Pancreas (tissue), 10 donors: ENCODE measurements around the gene F5. TPM values are rescaled to one million over a fixed set of nuclear protein-coding genes. Genes with fewer than 3 reads are reported as not detected.
"Not testable (repeated sequence)": the region's sequence is repeated elsewhere in the genome, so short reads cannot be mapped to it uniquely, and the experiment has no call there.

ENCODE experiments used
- ATAC-seq, 4 donors: fragments of 200-7000 bp; cut with Tn5 transposase; one replicate each; pipeline versions ENCODE4 v1.8.0 to v1.9.1; 2020; ENCODE audit warnings: mild to moderate bottlenecking in 4 of 4, moderate library complexity in 4 of 4
- DNase-seq, 6 donors: peaks; one replicate each; pipeline ENCODE4 v3.0.0-alpha.2; 2020
- FAIRE-seq: peaks from 2 replicates; lab custom pipeline; 2012; peaks lifted over from hg19 to GRCh38; lab: Jason Lieb, UNC
- H3K27ac ChIP-seq, 4 donors: fragments of 200-600 bp; sonication (generic); 1 replicate in 3 of 4; 2 replicates in 1 of 4; pipeline versions ENCODE4 v1.5.0 to v1.8.0; 2020
- H3K27me3 ChIP-seq, 4 donors: fragments of 200-600 bp; one replicate each; pipeline ENCODE4 v1.8.0; 2021
- H3K36me3 ChIP-seq, 3 donors: fragments of 200-600 bp; sonication (generic) in 1 of 3; one replicate each; pipeline versions ENCODE4 v1.5.0 to v1.8.0; 2020 to 2021
- H3K4me1 ChIP-seq, 3 donors: fragments of 200-600 bp; one replicate each; pipeline ENCODE4 v1.8.0; 2021
- H3K4me3 ChIP-seq, 4 donors: fragments of 200-600 bp; sonication (generic) in 2 of 4; one replicate each; pipeline versions ENCODE4 v1.5.0 to v1.8.0; 2020 to 2021
- H3K9me3 ChIP-seq, 4 donors: fragments of 200-600 bp; one replicate each; pipeline ENCODE4 v1.8.0; 2021
- WGBS, 2 donors: extraction: QIAGEN DNeasy Blood & Tissue Kit; methylation state at CpG; one replicate each; pipeline ENCODE4 v1.1.7; 2013; 5-methylcytosine and 5-hydroxymethylcytosine counted together
- intact Hi-C, 3 donors: fragments of 100-400 bp; cut with DNase I; formaldehyde crosslinking; loops; one replicate each; pipeline versions ENCODE4 v1.11.1 to v1.14.2; 2022
- polyA plus RNA-seq, 2 donors: library from polyadenylated mRNA; stranded (reverse); fragments of 200-250 nt; gene quantifications; one replicate each; pipeline ENCODE4 v1.2.3, GENCODE V29; 2013
- total RNA-seq, 6 donors: library from RNA; stranded (reverse); fragmentation: NEBNext Ultra II Directional in 4 of 6; extraction: Animal tissue kit (Norgen Biotek cat#: 25700) in 4 of 6; gene quantifications; one replicate each; pipeline versions ENCODE4 v1.2.1 to v1.2.4, GENCODE V29; 2021 to 2023
- TF ChIP-seq, protein P1 (sequence below), 4 donors: fragments of 200-600 bp; sonication (generic) in 3 of 4; IDR thresholded peaks; one replicate each; pipeline versions ENCODE4 v1.5.0 to v1.8.0; 2021; ENCODE audit warnings: antibody characterized with exemption in 4 of 4
- donor health status: healthy with polysubstance abuse.
- donor health status: DM: no; HTN: no; CAD: no; lungs with moderate emphysema.
- donor health status: DM: no; HTN: no; CAD: no.
- donor health status: control.
- donor health status: control.
- donor health status: Bipolar disorder and iron deficiency.
- donor health status: DM: yes; HTN: yes; CAD: no.
- donor health status: DM: no; HTN: no; CAD: no.
- donor health status: DM: no; HTN: no; CAD: no.
- donor health status: DM: yes; HTN: yes; CAD: no.

Gene F5
- total and polyA plus RNA-seq, 8 donors: 0.94 to 9.0 (median 5.9) TPM

DNA sequence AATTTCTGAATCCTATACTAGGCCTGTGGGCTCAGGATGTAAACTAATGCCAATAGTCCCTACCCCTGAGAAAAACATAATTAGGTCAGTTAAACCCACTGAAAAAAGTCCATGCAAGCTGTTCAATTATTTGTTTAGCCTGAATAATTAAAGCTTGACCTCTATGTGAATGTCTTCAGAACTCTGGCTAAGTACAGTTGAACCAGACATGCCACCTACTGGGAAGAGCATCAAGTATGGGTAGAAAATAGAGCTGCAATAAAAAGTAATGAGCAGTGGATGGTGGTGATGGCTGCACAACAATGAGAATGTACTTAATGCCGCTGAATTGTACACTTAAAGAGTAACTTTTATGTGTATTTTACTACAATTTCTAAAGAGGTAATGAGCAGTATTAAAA is 76.9 kb downstream of the F5 start:
- TF ChIP-seq, protein P1, sequence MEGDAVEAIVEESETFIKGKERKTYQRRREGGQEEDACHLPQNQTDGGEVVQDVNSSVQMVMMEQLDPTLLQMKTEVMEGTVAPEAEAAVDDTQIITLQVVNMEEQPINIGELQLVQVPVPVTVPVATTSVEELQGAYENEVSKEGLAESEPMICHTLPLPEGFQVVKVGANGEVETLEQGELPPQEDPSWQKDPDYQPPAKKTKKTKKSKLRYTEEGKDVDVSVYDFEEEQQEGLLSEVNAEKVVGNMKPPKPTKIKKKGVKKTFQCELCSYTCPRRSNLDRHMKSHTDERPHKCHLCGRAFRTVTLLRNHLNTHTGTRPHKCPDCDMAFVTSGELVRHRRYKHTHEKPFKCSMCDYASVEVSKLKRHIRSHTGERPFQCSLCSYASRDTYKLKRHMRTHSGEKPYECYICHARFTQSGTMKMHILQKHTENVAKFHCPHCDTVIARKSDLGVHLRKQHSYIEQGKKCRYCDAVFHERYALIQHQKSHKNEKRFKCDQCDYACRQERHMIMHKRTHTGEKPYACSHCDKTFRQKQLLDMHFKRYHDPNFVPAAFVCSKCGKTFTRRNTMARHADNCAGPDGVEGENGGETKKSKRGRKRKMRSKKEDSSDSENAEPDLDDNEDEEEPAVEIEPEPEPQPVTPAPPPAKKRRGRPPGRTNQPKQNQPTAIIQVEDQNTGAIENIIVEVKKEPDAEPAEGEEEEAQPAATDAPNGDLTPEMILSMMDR (IDR thresholded peaks at IDR 0.05): no peak
- intact Hi-C loops: no loop called here
- 68 to 83% methylated on average over 1 of the region's 1 CpG for WGBS, 2 donors
- H3K27ac ChIP-seq: no peak overlapping the region
- ATAC-seq (peak; percentile 65 to 84 (median 76)), FAIRE-seq (no peak), DNase-seq (no peak)
- no peaks in the 10 kb centered on the region for H3K9me3 ChIP-seq
- no peaks in the 10 kb centered on the region for H3K36me3 ChIP-seq
- H3K27me3 ChIP-seq: no peaks in the 10 kb centered on the region
- peaks cover 13 to 30% (median 28%) of the 10 kb centered on the region in 3 donors for H3K4me1 ChIP-seq
- no peak overlapping the region for H3K4me3 ChIP-seq

DNA sequence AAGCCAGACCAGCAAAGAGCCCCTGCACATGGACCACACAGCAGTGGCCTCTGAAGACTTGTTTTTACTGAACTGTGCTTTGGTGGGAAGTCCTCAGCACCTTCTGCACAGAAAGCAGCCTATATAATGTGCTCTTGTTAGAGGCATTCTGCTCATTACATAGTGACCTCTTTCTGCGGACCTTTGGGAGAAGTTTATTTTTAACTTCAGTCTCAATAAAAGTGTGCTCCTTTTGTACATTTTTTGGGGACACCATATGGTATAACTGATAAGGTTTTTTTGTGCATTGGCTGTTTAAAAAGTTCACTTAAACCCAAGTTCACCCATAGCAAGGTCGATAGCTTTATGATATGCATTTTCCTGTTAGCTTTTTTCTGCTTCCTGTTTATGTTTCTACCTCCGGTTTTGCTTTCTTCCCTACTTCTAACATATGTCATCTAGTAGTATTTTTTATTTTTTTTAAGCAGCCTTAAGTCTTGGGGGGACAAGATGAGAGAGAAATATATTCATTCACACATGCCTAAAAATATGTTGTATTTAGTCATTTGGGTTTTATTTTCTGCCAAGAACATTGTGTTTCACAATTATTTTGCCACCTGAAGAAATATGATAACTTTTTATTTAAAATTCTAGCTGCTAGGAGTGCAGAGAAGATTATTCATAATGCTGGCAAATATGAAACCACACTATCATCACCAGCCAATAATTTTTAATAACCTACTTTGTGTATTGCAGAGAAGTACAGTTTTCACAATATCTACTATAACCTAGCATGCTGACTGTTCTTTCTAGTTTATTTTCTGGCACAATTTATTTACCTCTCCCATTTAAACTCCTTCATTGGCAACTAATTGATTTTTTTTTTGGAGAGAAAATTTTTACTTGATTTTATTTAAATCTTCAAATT is 77.6 kb downstream of the F5 start:
- no peak overlapping the region for H3K4me3 ChIP-seq
- H3K27me3 ChIP-seq: no peaks in the 10 kb centered on the region
- FAIRE-seq: no peak
- H3K9me3 ChIP-seq: no peaks in the 10 kb centered on the region
- TF ChIP-seq, protein P1 (IDR thresholded peaks at IDR 0.05): no peak
- H3K4me1 ChIP-seq: peaks cover 13 to 30% (median 28%) of the 10 kb centered on the region in 3 donors
- intact Hi-C loops: no loop called here
- WGBS, 2 donors: 10 to 12% methylated on average over 3 of the region's 3 CpGs
- H3K36me3 ChIP-seq: no peaks in the 10 kb centered on the region
- H3K27ac ChIP-seq: peak overlapping the region in 3 of 4 donors; percentile 16 to 38 (median 24)
- ATAC-seq: peak; percentile 26 to 71 (median 50)
- no peak for DNase-seq

DNA sequence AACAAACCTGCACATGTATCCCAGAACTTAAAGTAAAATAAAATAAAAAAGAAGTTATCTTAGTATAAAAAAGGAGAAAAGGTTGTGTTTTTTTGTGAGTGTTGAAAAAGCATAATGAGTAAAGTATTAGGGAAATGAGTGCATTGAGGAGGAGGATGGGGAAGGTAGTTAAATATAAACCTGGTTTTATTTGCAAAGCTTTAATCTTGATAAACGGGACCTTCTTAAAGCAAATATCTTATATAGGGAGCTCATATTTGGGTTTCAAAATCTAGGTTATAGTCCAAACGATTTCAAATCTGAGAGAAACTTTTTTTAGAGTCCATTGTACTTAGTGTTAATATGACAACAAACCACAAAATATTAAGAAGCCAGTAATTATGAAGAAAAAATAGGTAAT is 78.9 kb downstream of the F5 start:
- no peak overlapping the region for H3K4me3 ChIP-seq
- TF ChIP-seq, protein P1 (IDR thresholded peaks at IDR 0.05): no peak
- H3K27me3 ChIP-seq: no peaks in the 10 kb centered on the region
- no peaks in the 10 kb centered on the region for H3K9me3 ChIP-seq
- peak overlapping the region in 2 of 4 donors; percentile 44 to 53 for H3K27ac ChIP-seq
- 12% methylated on average over 2 of the region's 2 CpGs for WGBS, 2 donors
- peaks cover 13 to 30% (median 28%) of the 10 kb centered on the region in 3 donors for H3K4me1 ChIP-seq
- intact Hi-C loops: no loop called here
- no peak for FAIRE-seq
- ATAC-seq: peak in 3 of 4 donors; percentile 26 to 57 (median 46)
- DNase-seq: no peak
- H3K36me3 ChIP-seq: no peaks in the 10 kb centered on the region

DNA sequence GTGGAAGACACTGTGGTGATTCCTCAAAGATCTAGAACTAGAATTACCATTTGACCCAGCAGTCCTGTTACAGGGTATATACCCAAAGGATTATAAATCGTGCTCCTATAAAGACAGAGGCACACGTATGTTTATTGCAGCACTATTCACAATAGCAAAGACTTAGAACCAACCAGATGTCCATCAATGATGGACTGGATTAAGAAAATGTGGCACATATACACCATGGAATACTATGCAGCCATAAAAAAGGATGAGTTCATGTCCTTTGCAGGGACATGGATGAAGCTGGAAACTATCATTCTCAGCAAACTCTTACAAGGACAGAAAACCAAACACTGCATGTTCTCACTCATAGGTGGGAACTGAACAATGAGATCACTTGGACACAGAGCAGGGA is 82.7 kb downstream of the F5 start:
- H3K9me3 ChIP-seq, ATAC-seq, DNase-seq, intact Hi-C loops, H3K27me3 ChIP-seq, H3K27ac ChIP-seq, H3K4me3 ChIP-seq, FAIRE-seq, H3K36me3 ChIP-seq: not testable (repeated sequence)
- WGBS, 2 donors: 96 to 97% methylated on average over 2 of the region's 2 CpGs
- H3K4me1 ChIP-seq: peaks cover 12 to 19% (median 15%) of the 10 kb centered on the region in 3 donors

DNA sequence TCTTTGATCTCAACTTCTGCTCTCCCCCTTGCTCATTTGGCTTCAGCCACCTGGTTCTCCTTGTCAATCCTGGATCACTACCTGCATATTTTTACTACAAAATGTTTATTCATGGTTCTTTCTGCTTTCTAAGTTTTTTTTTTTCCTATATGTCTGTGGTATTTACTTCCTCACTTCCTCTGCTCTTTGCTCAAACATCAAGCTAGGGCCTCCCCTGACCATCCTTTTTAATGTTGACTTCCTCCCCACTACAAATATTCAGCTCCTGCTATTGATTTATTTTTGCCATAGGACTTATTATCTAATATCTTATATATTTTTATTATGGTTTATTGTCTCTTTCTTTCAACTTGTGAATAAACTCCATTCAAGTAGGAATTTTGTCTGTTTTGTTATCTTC is 86.5 kb downstream of the F5 start:
- ATAC-seq (no peak), FAIRE-seq (no peak), DNase-seq (no peak)
- Histone ChIP-seq H3K9me3 (no peaks in the 10 kb centered on the region), H3K27me3 (no peaks in the 10 kb centered on the region), H3K4me1 (no peaks in the 10 kb centered on the region), H3K36me3 (no peaks in the 10 kb centered on the region), H3K27ac (no peak overlapping the region), H3K4me3 (no peak overlapping the region)
- intact Hi-C loops: no loop called here
- TF ChIP-seq, protein P1 (IDR thresholded peaks at IDR 0.05): no peak
